ENCODE data around the gene CPEB3. TPM values are rescaled to one million over a fixed set of nuclear protein-coding genes. Genes with fewer than 3 reads are reported as not detected.

Gene CPEB3
- total RNA-seq, 1 experiment from 2014 or later, result 1.1 TPM

DNA sequence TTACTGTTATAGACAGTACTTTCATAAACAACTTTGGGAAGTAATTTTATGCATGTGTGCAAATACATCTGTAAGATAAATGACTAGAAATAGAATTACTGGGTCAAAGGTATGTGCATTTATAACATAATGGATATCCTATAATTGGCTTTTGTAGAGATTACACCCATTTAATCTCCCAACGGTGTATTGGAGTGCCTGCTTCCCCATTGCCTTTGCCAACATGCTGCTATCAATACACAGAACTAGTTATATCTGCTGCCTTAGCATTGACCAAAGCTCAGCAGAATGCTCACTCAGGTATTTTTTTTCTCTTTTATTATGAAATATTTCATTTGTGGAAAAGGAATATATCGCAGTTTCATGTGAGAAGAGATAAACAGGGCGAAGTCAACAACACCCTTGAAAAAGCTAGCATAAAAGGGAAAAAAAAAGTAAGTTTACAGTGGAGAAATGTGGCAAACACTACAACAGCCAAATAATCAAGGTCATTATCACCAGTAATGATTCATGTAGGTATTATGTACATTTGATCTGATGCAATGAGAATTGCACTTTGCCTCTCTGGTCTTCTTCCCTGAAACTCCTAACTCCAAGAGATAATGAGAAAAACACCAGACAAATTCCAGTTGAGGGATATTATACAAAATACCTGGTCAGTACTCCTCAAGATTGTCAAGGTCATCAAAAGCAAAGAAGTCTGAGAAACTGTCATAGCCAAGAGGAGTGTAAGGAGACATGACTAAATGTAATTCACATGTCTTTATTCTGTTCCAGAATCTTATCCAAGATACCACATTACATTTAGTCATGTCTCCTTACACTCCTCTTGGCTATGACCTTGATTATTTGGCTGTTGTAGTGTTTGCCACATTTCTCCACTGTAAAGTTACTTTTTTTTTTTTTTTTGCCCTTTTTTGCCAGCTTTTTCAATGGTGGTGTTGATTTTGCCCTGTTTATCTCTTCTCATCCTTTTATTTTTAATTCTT is 36.9 kb upstream of the CPEB3 start:
- CTCF ChIA-PET, result no interaction called here
- BruUV-seq (replicated peaks), result no TSS peak
- Histone ChIP-seq H3K4me1 (ENCODE audit: insufficient read depth, low read length, poor library complexity, severe bottlenecking) (peaks cover 20% of the 10 kb centered on the region), H3K27ac (ENCODE audit: low read depth, low read length, poor library complexity, severe bottlenecking) (no peak overlapping the region), H3K36me3 (ENCODE audit: insufficient read depth, low read length, poor library complexity, severe bottlenecking) (no peaks in the 10 kb centered on the region), H3K27me3 (replicated peaks; ENCODE audit: insufficient read depth, low read depth, low read length, poor library complexity) (no peaks in the 10 kb centered on the region), H3K9me3 (ENCODE audit: low read depth, low read length, poor library complexity, severe bottlenecking) (no peaks in the 10 kb centered on the region), H3K4me3 (ENCODE audit: low read depth, low read length, poor library complexity, severe bottlenecking) (no peak overlapping the region)
- intact Hi-C loops (cut with micrococcal nuclease; ENCODE audit: unreplicated experiment), result no loop called here
- TF ChIP-seq, protein P1, sequence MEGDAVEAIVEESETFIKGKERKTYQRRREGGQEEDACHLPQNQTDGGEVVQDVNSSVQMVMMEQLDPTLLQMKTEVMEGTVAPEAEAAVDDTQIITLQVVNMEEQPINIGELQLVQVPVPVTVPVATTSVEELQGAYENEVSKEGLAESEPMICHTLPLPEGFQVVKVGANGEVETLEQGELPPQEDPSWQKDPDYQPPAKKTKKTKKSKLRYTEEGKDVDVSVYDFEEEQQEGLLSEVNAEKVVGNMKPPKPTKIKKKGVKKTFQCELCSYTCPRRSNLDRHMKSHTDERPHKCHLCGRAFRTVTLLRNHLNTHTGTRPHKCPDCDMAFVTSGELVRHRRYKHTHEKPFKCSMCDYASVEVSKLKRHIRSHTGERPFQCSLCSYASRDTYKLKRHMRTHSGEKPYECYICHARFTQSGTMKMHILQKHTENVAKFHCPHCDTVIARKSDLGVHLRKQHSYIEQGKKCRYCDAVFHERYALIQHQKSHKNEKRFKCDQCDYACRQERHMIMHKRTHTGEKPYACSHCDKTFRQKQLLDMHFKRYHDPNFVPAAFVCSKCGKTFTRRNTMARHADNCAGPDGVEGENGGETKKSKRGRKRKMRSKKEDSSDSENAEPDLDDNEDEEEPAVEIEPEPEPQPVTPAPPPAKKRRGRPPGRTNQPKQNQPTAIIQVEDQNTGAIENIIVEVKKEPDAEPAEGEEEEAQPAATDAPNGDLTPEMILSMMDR (conservative IDR thresholded peaks at IDR 0.05; ENCODE audit: low read depth, low read length), result no peak
- TF ChIP-seq EZH2 (IDR thresholded peaks at IDR 0.05; ENCODE audit: borderline replicate concordance, low read depth, low read length, poor library complexity, severe bottlenecking), result no peak
- no peak for DNase-seq (ENCODE audit: low spot score)
- POLR2A ChIA-PET (ENCODE audit: low non-redundant PET), result no interaction called here

DNA sequence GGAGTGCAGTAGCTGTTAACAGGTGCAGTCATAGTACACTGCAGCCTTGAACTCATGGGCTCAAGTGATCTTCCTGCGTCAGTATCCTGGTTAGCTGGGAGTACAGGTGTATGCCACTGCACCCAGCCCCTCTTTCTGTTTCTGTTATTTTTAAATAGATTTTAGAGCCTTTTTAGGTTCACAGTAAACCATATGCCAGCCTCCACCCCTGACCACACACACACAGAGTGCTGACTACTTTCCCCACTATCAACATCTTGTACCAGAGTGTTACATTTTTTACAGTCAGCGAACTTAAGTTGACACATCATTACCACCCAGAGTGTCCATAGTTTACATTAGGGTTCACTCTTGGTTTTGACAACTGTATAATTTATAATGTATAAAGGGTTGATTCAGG is 32.2 kb upstream of the CPEB3 start:
- BruUV-seq (replicated peaks), result no TSS peak
- Histone ChIP-seq H3K9me3 (ENCODE audit: low read depth, low read length, poor library complexity, severe bottlenecking) (no peaks in the 10 kb centered on the region), H3K4me1 (ENCODE audit: insufficient read depth, low read length, poor library complexity, severe bottlenecking) (peaks cover 12% of the 10 kb centered on the region), H3K27ac (ENCODE audit: low read depth, low read length, poor library complexity, severe bottlenecking) (no peak overlapping the region), H3K36me3 (ENCODE audit: insufficient read depth, low read length, poor library complexity, severe bottlenecking) (peaks cover 3% of the 10 kb centered on the region), H3K4me3 (ENCODE audit: low read depth, low read length, poor library complexity, severe bottlenecking) (no peak overlapping the region), H3K27me3 (replicated peaks; ENCODE audit: insufficient read depth, low read depth, low read length, poor library complexity) (no peaks in the 10 kb centered on the region)
- ChIA-PET POLR2A (ENCODE audit: low non-redundant PET) (no interaction called here), CTCF (interaction anchor here (0.6 kb wide), 1 partner anchor 235 kb away, joined by 4 read pairs; no protein-coding TSS in a partner anchor)
- TF ChIP-seq, protein P1 (conservative IDR thresholded peaks at IDR 0.05; ENCODE audit: low read depth, low read length), result no peak
- no peak for TF ChIP-seq EZH2 (IDR thresholded peaks at IDR 0.05; ENCODE audit: borderline replicate concordance, low read depth, low read length, poor library complexity, severe bottlenecking)
- DNase-seq (ENCODE audit: low spot score), result no peak
- intact Hi-C loops (cut with micrococcal nuclease; ENCODE audit: unreplicated experiment), result no loop called here

DNA sequence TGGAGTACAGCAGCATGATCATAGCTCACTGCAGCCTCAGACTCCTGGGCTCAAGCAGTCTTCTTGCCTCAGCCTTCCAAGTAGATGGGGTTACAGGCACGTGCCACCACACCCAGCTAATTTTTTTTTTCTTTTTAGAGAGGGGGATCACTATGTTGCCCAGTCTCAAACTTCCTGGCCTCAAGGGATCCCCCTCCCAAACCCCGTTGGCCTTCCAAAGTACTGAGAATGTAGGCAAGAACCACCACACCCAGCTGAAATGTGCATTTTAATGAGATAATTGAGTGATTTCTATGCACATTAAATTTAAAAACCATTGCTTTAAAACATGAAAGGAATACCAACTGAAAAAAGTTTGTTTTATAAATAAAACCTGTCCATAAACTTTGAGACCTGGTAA is 25.7 kb upstream of the CPEB3 start:
- H3K9me3 ChIP-seq (ENCODE audit: low read depth, low read length, poor library complexity, severe bottlenecking), result no peaks in the 10 kb centered on the region
- no TSS peak for BruUV-seq (replicated peaks)
- intact Hi-C loops (cut with micrococcal nuclease; ENCODE audit: unreplicated experiment), result no loop called here
- ChIA-PET POLR2A (ENCODE audit: low non-redundant PET) (no interaction called here), CTCF (no interaction called here)
- no peak overlapping the region for H3K27ac ChIP-seq (ENCODE audit: low read depth, low read length, poor library complexity, severe bottlenecking)
- no peak for DNase-seq (ENCODE audit: low spot score)
- H3K4me3 ChIP-seq (ENCODE audit: low read depth, low read length, poor library complexity, severe bottlenecking), result no peak overlapping the region
- H3K36me3 ChIP-seq (ENCODE audit: insufficient read depth, low read length, poor library complexity, severe bottlenecking), result peaks cover 5% of the 10 kb centered on the region
- no peaks in the 10 kb centered on the region for H3K27me3 ChIP-seq (replicated peaks; ENCODE audit: insufficient read depth, low read depth, low read length, poor library complexity)
- H3K4me1 ChIP-seq (ENCODE audit: insufficient read depth, low read length, poor library complexity, severe bottlenecking), result no peaks in the 10 kb centered on the region
- TF ChIP-seq, protein P1 (conservative IDR thresholded peaks at IDR 0.05; ENCODE audit: low read depth, low read length), result no peak
- TF ChIP-seq EZH2 (IDR thresholded peaks at IDR 0.05; ENCODE audit: borderline replicate concordance, low read depth, low read length, poor library complexity, severe bottlenecking), result no peak
